CD14-positive monocyte (primary cell): ENCODE measurements around the gene ANKRD33. TPM values are rescaled to one million over a fixed set of nuclear protein-coding genes. Genes with fewer than 3 reads are reported as not detected.

ENCODE experiments used
- DNase-seq, 3 donors: peaks; one replicate each; pipeline ENCODE4 v3.0.0-alpha.2; 2011 to 2022
- H2AFZ ChIP-seq: 2 replicates; pipeline ENCODE4 v1.6.0; 2012; ENCODE audit warnings: mild to moderate bottlenecking, low read depth, low read length, inconsistent platforms; ENCODE audit not compliant: insufficient read depth, poor library complexity, severe bottlenecking
- H3K27ac ChIP-seq, 2 donors: 1 replicate in 1 of 2; 2 replicates in 1 of 2; pipeline ENCODE4 v1.5.1; 2012 to 2013; ENCODE audit warnings: low read length in 2 of 2, control low read depth in 1 of 2, inconsistent platforms in 1 of 2, low read depth in 1 of 2, mild to moderate bottlenecking in 1 of 2
- H3K27me3 ChIP-seq, 2 donors: one replicate each; pipeline versions ENCODE4 v1.6.0 to v1.6.1; 2011 to 2013; ENCODE audit warnings: low read length in 2 of 2; ENCODE audit not compliant: control insufficient read depth in 2 of 2, insufficient read depth in 2 of 2
- H3K36me3 ChIP-seq, 2 donors: replicated peaks in 1 of 2; 1 replicate in 1 of 2; 2 replicates in 1 of 2; pipeline versions ENCODE4 v1.5.1 to v1.6.1; 2012 to 2013; ENCODE audit warnings: low read length in 2 of 2, control low read depth in 1 of 2, inconsistent platforms in 1 of 2, mild to moderate bottlenecking in 1 of 2; ENCODE audit not compliant: insufficient read depth in 2 of 2, control insufficient read depth in 1 of 2
- H3K4me1 ChIP-seq, 2 donors: 1 replicate in 1 of 2; 2 replicates in 1 of 2; pipeline versions ENCODE4 v1.5.1 to v1.6.1; 2012 to 2013; ENCODE audit warnings: low read length in 2 of 2, control low read depth in 1 of 2, inconsistent platforms in 1 of 2, mild to moderate bottlenecking in 1 of 2, moderate library complexity in 1 of 2; ENCODE audit not compliant: insufficient read depth in 2 of 2, control insufficient read depth in 1 of 2
- H3K4me2 ChIP-seq: replicated peaks from 2 replicates; pipeline ENCODE3; 2012; ENCODE audit warnings: low read length, moderate library complexity, mild to moderate bottlenecking; ENCODE audit not compliant: poor library complexity, severe bottlenecking; ENCODE audit errors: extremely low read depth
- H3K4me3 ChIP-seq, 3 experiments: fragments of 200-600 bp in 1 of 3; sonication (generic) in 1 of 3; replicated peaks in 1 of 3; 1 replicate in 2 of 3; 2 replicates in 1 of 3; pipeline ENCODE4 v1.5.1; 2011 to 2013; ENCODE audit warnings: low read length in 3 of 3, mild to moderate bottlenecking in 3 of 3, control low read depth in 2 of 3, low read depth in 2 of 3, inconsistent platforms in 1 of 3, moderate library complexity in 1 of 3
- H3K79me2 ChIP-seq: 2 replicates; pipeline ENCODE4 v1.6.0; 2012; ENCODE audit warnings: mild to moderate bottlenecking, control low read depth, inconsistent platforms, low read length, moderate library complexity; ENCODE audit not compliant: insufficient read depth
- H3K9ac ChIP-seq: 2 replicates; pipeline ENCODE4 v1.6.0; 2017; ENCODE audit warnings: low read length, mild to moderate bottlenecking; ENCODE audit not compliant: insufficient read depth, poor library complexity, severe bottlenecking
- H3K9me3 ChIP-seq, 2 donors: replicated peaks in 1 of 2; 1 replicate in 1 of 2; 2 replicates in 1 of 2; pipeline versions ENCODE4 v1.5.1 to v1.6.1; 2012 to 2013; ENCODE audit warnings: low read length in 2 of 2, control low read depth in 1 of 2; ENCODE audit not compliant: control insufficient read depth in 1 of 2, insufficient read depth in 1 of 2
- H4K20me1 ChIP-seq: 2 replicates; pipeline ENCODE4 v1.6.0; 2012; ENCODE audit warnings: mild to moderate bottlenecking, low read length, control low read depth, moderate library complexity; ENCODE audit not compliant: insufficient read depth
- H3K27ac Mint-ChIP-seq, 7 donors: one replicate each; pipeline ENCODE4 v1.8.0; 2020; ENCODE audit warnings: mild to moderate bottlenecking in 7 of 7, mixed read lengths in 7 of 7, moderate library complexity in 6 of 7, inconsistent platforms in 2 of 7
- H3K27me3 Mint-ChIP-seq, 3 donors: one replicate each; pipeline ENCODE4 v1.8.0; 2021 to 2022; ENCODE audit warnings: low read depth in 3 of 3, mild to moderate bottlenecking in 3 of 3, mixed read lengths in 3 of 3, moderate library complexity in 3 of 3, inconsistent platforms in 1 of 3
- H3K36me3 Mint-ChIP-seq, 2 donors: one replicate each; pipeline ENCODE4 v1.8.0; 2020; ENCODE audit warnings: mixed read lengths in 2 of 2, inconsistent platforms in 1 of 2, mild to moderate bottlenecking in 1 of 2
- H3K4me1 Mint-ChIP-seq: one replicate; pipeline ENCODE4 v1.8.0; 2020; ENCODE audit warnings: mild to moderate bottlenecking, mixed read lengths
- H3K4me3 Mint-ChIP-seq, 2 donors: one replicate each; pipeline ENCODE4 v1.8.0; 2020; ENCODE audit warnings: mild to moderate bottlenecking in 2 of 2, mixed read lengths in 2 of 2, moderate library complexity in 1 of 2
- H3K9me3 Mint-ChIP-seq, 7 donors: one replicate each; pipeline ENCODE4 v1.8.0; 2020 to 2022; ENCODE audit warnings: mixed read lengths in 7 of 7, mild to moderate bottlenecking in 6 of 7, moderate library complexity in 6 of 7, inconsistent platforms in 2 of 7
- CTCF ChIP-seq: fragments of 200-600 bp; IDR thresholded peaks from one replicate; pipeline ENCODE4 v1.8.0; 2022; ENCODE audit warnings: antibody characterized with exemption, mild to moderate bottlenecking
- WGBS: methylation state at CpG from one replicate; pipeline ENCODE4 v1.1.5; 2013; ENCODE audit warnings: missing lambda C conversion rate; ENCODE audit not compliant: insufficient coverage; 5-methylcytosine and 5-hydroxymethylcytosine counted together
- intact Hi-C, 2 donors: fragments of 100-400 bp; cut with micrococcal nuclease; formaldehyde crosslinking; loops; one replicate each; pipeline versions ENCODE4 v1.15.0 to v1.15.1; 2023
- polyA plus RNA-seq, 3 donors: library from polyadenylated mRNA; depleted of rRNA in 1 of 3; unstranded in 2 of 3; stranded (reverse) in 1 of 3; fragments of 300-500 nt in 2 of 3; fragments of >200 nt in 1 of 3; fragmentation: Illumina TruSeq in 2 of 3; gene quantifications; 1 replicate in 2 of 3; 2 replicates in 1 of 3; pipeline ENCODE4 v1.2.3, GENCODE V29; 2012 to 2021

ANKRD33 gene
- polyA plus RNA-seq, 3 donors, result 0.07 TPM; not detected in 2

GRCh38 chr12:51870504-51870903 lies 17.4 kb upstream of the ANKRD33 start:
- no peak for TF ChIP-seq CTCF
- no peak for DNase-seq
- H3K4me1 Mint-ChIP-seq, result peaks cover 71% of the 10 kb centered on the region

GRCh38 chr12:51871126-51871525 lies 16.8 kb upstream of the ANKRD33 start:
- no peak overlapping the region for H3K9ac ChIP-seq
- H3K79me2 ChIP-seq, result no peaks in the 10 kb centered on the region
- peak overlapping the region; percentile 21 for H2AFZ ChIP-seq
- H3K27me3 ChIP-seq, result peaks cover 0 to 18% of the 10 kb centered on the region in 2 donors
- H4K20me1 ChIP-seq, result no peaks in the 10 kb centered on the region
- peaks cover 71% of the 10 kb centered on the region for H3K4me1 Mint-ChIP-seq
- peaks cover 0 to 4% (median 0%) of the 10 kb centered on the region in 7 donors for H3K9me3 Mint-ChIP-seq
- peak overlapping the region in 4 of 7 donors; percentile 3 to 65 (median 57) for H3K27ac Mint-ChIP-seq
- peaks cover 58 to 68% of the 10 kb centered on the region in 2 donors for H3K4me1 ChIP-seq
- peak overlapping the region in 1 of 2 donors; percentile 69 for H3K4me3 Mint-ChIP-seq
- H3K27me3 Mint-ChIP-seq, result peaks cover 17 to 30% (median 27%) of the 10 kb centered on the region in 3 donors
- DNase-seq, result peak; percentile 69 to 86 (median 82)
- H3K4me3 ChIP-seq, result peak overlapping the region in 1 of 3 experiments; percentile 66
- no CpG with 5 or more reads among the region's 6 CpGs for WGBS
- H3K4me2 ChIP-seq, result peak overlapping the region; percentile 70
- H3K36me3 ChIP-seq, result no peaks in the 10 kb centered on the region
- intact Hi-C loops, result loop anchor here (2.0 to 10.0 kb wide), 4 partner anchors 34 to 446 kb away; partner anchors contain the start of gene SLC4A8 (in 1 of the 2)
- H3K27ac ChIP-seq, result no peak overlapping the region
- peak; percentile 41 for TF ChIP-seq CTCF
- peaks cover 11 to 17% of the 10 kb centered on the region in 2 donors for H3K36me3 Mint-ChIP-seq
- H3K9me3 ChIP-seq, result no peaks in the 10 kb centered on the region

More at GRCh38 chr12:51870504-51870903, 17.4 kb upstream of the ANKRD33 start:
- Mint-ChIP-seq H3K36me3 (peaks cover 11 to 17% of the 10 kb centered on the region in 2 donors), H3K27ac (peak overlapping the region in 4 of 7 donors; percentile 4 to 65 (median 51)), H3K9me3 (peaks cover 0 to 4% (median 0%) of the 10 kb centered on the region in 7 donors), H3K27me3 (peaks cover 21 to 31% (median 30%) of the 10 kb centered on the region in 3 donors), H3K4me3 (peak overlapping the region in 1 of 2 donors; percentile 78)
- Histone ChIP-seq H3K4me1 (peaks cover 58 to 68% of the 10 kb centered on the region in 2 donors), H3K9ac (no peak overlapping the region), H3K79me2 (no peaks in the 10 kb centered on the region), H3K27ac (no peak overlapping the region), H3K36me3 (no peaks in the 10 kb centered on the region), H2AFZ (no peak overlapping the region), H3K4me3 (peak overlapping the region in 1 of 3 experiments; percentile 66), H4K20me1 (no peaks in the 10 kb centered on the region), H3K9me3 (no peaks in the 10 kb centered on the region), H3K4me2 (peak overlapping the region; percentile 70), H3K27me3 (peaks cover 0 to 18% of the 10 kb centered on the region in 2 donors)
- WGBS, result 12% methylated on average over 4 of the region's 4 CpGs
- intact Hi-C loops, result loop anchor here (2.0 to 10.0 kb wide), 4 partner anchors 34 to 446 kb away; partner anchors contain the start of gene SLC4A8 (in 1 of the 2)
